Spinal cord (tissue), 10 donors: ENCODE measurements around the gene BBX. TPM values are rescaled to one million over a fixed set of nuclear protein-coding genes. Genes with fewer than 3 reads are reported as not detected.
A peak's percentile ranks its signal among the peaks of the same experiment; 100 is the strongest.

Experiments
- DNase-seq, 6 donors: peaks; one replicate each; pipeline versions ENCODE4 v3.0.0 to v3.0.0-alpha.2; 2013 to 2015; ENCODE audit warnings: low spot score in 6 of 6, low read depth in 4 of 6
- H3K27ac ChIP-seq: one replicate; pipeline ENCODE4 v1.5.1; 2013; ENCODE audit warnings: low read depth, low read length, control low read depth
- H3K27me3 ChIP-seq: one replicate; pipeline ENCODE4 v1.6.1; 2013; ENCODE audit warnings: low read length; ENCODE audit not compliant: control insufficient read depth, insufficient read depth
- H3K36me3 ChIP-seq: one replicate; pipeline ENCODE4 v1.6.1; 2013; ENCODE audit warnings: low read length; ENCODE audit not compliant: control insufficient read depth, insufficient read depth
- H3K4me1 ChIP-seq: one replicate; pipeline ENCODE4 v1.6.1; 2013; ENCODE audit warnings: low read length; ENCODE audit not compliant: control insufficient read depth, insufficient read depth
- H3K4me3 ChIP-seq: one replicate; pipeline ENCODE4 v1.5.1; 2013; ENCODE audit warnings: low read depth, low read length, control low read depth
- H3K9me3 ChIP-seq: one replicate; pipeline ENCODE4 v1.6.1; 2013; ENCODE audit warnings: low read length; ENCODE audit not compliant: control insufficient read depth, insufficient read depth
- WGBS: methylation state at CpG from one replicate; pipeline ENCODE4 v1.1.5; 2013; ENCODE audit warnings: missing lambda C conversion rate; ENCODE audit not compliant: insufficient coverage; 5-methylcytosine and 5-hydroxymethylcytosine counted together
- polyA plus RNA-seq, 2 donors: library from polyadenylated mRNA; unstranded; fragments of 120-200 nt; gene quantifications; one replicate each; pipeline ENCODE4 v1.2.1, GENCODE V29; 2013; ENCODE audit not compliant: insufficient read length in 2 of 2
- total RNA-seq, 2 donors: library from RNA; depleted of rRNA in 1 of 2; stranded (reverse); fragments of 120-200 nt in 1 of 2; fragments of >200 nt in 1 of 2; gene quantifications; one replicate each; pipeline versions ENCODE4 v1.2.3 to v1.2.4, GENCODE V29; 2013 to 2014
- donor health status: healthy.

Gene BBX
- total and polyA plus RNA-seq, 4 donors: 20.6 to 72.0 (median 49.1) TPM

DNA sequence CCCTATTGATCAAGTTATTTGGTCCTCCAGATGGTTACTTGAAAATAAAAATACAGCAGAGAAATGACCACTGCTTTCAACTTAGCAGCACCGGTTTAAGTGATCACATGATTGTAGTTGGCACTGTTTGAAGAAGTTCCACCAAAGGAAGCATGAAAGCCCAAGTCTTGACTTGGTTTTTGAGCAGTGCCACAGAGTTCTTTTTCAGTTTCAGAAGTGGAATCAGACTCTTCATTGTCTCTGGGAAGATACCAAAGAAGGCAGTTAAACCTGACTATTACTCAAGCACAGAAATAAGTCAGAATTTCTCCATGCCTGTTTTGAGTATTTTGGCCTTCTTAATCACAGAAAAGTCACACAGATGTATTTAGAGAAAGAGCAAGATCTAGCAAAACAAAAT is 66.7 kb downstream of the BBX start:
- 70% methylated on average over 1 of the region's 1 CpG for WGBS
- no peaks in the 10 kb centered on the region for H3K4me1 ChIP-seq

DNA sequence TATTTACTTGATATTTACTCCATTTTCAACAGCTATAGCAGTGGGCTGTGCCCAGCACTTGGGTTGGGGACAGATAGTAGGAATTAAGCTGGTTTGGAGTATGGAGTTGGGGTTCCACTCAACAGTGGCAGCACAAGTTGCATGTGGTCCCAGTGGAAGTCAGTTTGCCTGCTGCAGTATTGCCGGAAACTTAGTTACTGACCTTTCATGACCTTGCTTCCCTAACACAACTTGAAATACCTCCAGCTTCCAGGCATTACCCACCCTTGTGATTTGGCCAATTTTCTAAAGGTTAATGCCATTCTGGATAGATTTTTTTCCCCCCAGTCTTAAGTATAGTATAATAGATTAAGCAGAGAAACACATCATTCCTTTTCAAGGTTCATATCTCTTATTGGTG is 68.0 kb downstream of the BBX start:
- no peak overlapping the region for H3K4me3 ChIP-seq
- no peaks in the 10 kb centered on the region for H3K9me3 ChIP-seq
- H3K27me3 ChIP-seq: no peaks in the 10 kb centered on the region
- H3K4me1 ChIP-seq: no peaks in the 10 kb centered on the region
- DNase-seq: no peak
- 100% methylated on average over 1 of the region's 1 CpG for WGBS
- H3K36me3 ChIP-seq: no peaks in the 10 kb centered on the region
- no peak overlapping the region for H3K27ac ChIP-seq

More for the DNA sequence above, 66.7 kb downstream of the BBX start:
- no peak overlapping the region for H3K27ac ChIP-seq
- no peak overlapping the region for H3K4me3 ChIP-seq
- H3K27me3 ChIP-seq: no peaks in the 10 kb centered on the region
- H3K36me3 ChIP-seq: no peaks in the 10 kb centered on the region
- H3K9me3 ChIP-seq: no peaks in the 10 kb centered on the region
- no peak for DNase-seq

DNA sequence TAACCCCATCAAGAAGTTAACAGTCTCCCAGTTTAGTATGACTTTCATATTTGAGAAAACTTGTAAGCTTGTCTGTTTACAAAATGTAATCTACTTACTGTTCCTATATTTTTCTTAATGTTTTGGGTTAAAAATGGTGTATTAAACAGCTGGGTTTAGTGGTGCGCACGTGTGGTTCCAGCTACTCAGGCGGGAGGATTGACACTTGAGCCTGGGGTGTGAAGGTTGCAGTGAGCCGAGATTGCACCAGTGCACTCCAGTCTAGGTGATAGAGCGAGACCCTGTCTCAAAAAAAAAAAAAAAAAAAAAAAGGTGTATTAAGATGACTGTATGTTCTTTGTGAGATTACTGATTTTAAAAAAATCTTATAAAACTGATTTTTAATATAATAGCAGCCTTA is 69.3 kb downstream of the BBX start:
- no peaks in the 10 kb centered on the region for H3K36me3 ChIP-seq
- H3K27ac ChIP-seq: no peak overlapping the region
- no peaks in the 10 kb centered on the region for H3K4me1 ChIP-seq
- no peak for DNase-seq
- no peaks in the 10 kb centered on the region for H3K9me3 ChIP-seq
- H3K27me3 ChIP-seq: no peaks in the 10 kb centered on the region
- no peak overlapping the region for H3K4me3 ChIP-seq
- WGBS: 98% methylated on average over 4 of the region's 5 CpGs

DNA sequence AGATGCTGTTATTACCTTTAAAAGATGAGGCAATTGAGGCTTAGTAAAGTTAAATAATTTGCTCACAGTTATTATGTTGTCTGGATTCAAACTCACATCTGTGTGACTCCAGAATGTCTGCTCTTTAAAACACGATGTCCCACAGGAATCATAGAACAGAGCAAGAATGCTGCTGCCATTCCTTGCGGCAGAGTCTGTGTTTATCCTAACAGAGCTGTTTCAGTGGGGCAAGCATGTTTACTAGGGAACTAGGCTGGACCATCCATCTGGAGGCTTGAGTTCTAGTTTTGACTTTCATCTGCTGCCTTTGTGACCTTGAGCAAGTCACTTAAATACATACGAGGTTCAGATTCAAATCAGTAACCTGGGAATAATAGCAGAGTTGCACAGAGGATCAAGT is 72.1 kb downstream of the BBX start:
- Histone ChIP-seq H3K4me1 (peaks cover 6% of the 10 kb centered on the region), H3K4me3 (no peak overlapping the region), H3K9me3 (no peaks in the 10 kb centered on the region), H3K27ac (no peak overlapping the region), H3K36me3 (no peaks in the 10 kb centered on the region), H3K27me3 (no peaks in the 10 kb centered on the region)
- WGBS: 88% methylated on average over 2 of the region's 3 CpGs
- DNase-seq: no peak

DNA sequence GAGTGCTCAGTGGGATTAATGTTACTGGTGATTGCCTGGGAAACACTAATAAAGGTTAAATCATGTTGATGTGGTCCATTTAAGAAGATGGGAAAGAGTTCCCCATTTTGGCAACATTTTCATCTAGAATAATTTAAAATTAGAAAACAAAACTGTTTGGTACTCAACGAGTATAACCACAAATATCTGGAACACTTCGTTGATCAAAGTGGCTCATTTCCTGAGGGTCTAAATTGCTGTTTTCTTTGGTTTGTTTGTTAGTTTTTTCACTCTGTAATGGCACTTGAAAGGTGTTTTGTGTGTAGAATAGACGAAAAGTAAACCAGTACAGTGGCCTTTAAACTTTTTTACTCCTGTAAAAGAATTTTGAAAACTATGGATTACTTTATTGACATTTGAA is 73.9 kb downstream of the BBX start:
- DNase-seq: peak in 1 of 6 donors; percentile 32
- H3K27me3 ChIP-seq: no peaks in the 10 kb centered on the region
- H3K4me1 ChIP-seq: peaks cover 6% of the 10 kb centered on the region
- no peaks in the 10 kb centered on the region for H3K36me3 ChIP-seq
- H3K9me3 ChIP-seq: peaks cover under 1% of the 10 kb centered on the region
- no peak overlapping the region for H3K27ac ChIP-seq
- no CpG with 5 or more reads among the region's 3 CpGs for WGBS
- no peak overlapping the region for H3K4me3 ChIP-seq

DNA sequence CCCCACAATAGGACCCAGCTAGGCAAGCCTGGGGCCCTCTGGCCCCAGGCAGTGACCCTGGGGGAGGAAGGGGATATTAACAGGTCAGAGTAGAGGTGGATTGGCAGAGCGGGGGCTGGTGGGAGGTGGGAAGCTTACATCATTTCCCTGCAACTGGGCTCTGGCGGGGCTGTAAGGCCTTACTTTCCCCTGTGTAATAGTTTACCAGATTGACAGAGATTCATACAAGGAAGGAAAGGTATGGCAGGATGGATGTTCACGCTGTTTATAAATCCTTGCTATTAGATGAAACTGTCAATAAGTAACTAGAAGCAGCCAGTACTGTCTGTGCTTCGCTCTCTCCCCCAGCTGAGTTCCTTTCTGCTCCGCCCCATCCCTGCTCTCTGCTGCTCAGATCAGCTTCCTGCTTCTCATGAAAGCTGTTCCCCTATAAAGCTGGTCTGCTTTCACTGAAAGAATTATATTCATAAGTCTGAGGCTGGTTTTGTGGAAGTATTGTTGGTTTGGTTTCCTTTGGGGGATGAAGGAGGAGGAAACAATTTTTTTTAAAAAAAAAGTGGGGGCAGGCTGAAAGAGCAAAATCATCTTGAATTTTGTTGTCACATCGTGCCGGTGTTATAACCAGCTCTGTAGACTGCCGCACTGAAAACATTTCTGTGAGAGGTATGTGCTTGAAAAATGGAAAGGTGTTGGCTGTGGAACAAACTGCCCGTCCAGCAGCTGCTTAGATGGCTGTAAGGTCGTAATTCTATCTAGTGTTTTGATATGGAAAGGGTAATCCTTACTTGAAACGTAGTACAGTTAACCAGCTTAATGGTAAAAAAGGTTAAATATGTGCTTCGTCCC is 76.4 kb downstream of the BBX start:
- Histone ChIP-seq H3K27me3 (no peaks in the 10 kb centered on the region), H3K36me3 (no peaks in the 10 kb centered on the region), H3K9me3 (peaks cover 3% of the 10 kb centered on the region), H3K27ac (peak overlapping the region; percentile 72), H3K4me3 (peak overlapping the region; percentile 30), H3K4me1 (peaks cover 6% of the 10 kb centered on the region)
- WGBS: 31% methylated on average over 7 of the region's 12 CpGs
- DNase-seq: peak in 3 of 6 donors; percentile 22 to 73 (median 50)

DNA sequence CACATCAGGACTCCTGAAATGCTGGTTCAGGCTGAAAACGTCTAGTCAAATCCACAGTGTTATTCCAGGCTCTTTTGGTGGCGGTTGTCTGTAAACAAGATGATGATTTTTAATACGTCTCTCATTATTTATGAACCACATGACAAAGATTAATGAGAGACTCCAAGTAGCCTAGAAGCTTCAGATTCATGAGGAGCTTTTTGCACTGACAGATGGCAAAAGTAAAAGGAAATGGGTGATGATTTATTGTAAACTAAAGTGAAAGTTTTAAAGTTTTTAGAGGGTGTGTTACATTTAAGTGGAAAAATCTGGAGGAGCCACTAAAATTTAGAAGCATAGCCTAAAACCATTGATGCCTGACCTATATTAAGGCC is 77.0 kb downstream of the BBX start:
- no peaks in the 10 kb centered on the region for H3K36me3 ChIP-seq
- whole genome bisulfite sequencing: no CpG with 5 or more reads among the region's 3 CpGs
- H3K27me3 ChIP-seq: no peaks in the 10 kb centered on the region
- H3K27ac ChIP-seq: peak overlapping the region; percentile 72
- peaks cover 3% of the 10 kb centered on the region for H3K9me3 ChIP-seq
- DNase-seq: peak in 1 of 6 donors; percentile 5
- peak overlapping the region; percentile 30 for H3K4me3 ChIP-seq
- H3K4me1 ChIP-seq: peaks cover 6% of the 10 kb centered on the region

DNA sequence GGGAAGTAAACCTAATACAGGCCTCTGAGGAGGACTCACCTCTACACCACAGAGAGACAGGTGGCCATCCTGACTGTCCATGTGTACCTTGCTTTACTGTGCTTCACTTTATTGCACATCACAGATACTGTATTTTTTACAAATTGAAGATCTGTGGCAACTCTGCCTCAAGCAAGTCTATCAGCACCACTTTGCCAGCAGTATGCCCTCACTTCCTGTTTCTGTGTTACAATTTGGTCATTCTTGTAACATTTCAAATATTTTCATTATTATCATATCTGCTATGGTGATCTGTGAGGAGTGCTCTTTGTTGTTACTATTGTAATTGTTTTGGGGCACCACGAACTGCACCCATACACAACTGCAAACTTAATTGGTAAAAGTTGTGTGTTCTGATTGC is 78.0 kb downstream of the BBX start:
- DNase-seq: no peak
- Histone ChIP-seq H3K4me3 (no peak overlapping the region), H3K27me3 (no peaks in the 10 kb centered on the region), H3K4me1 (peaks cover 6% of the 10 kb centered on the region), H3K9me3 (peaks cover 3% of the 10 kb centered on the region), H3K27ac (no peak overlapping the region), H3K36me3 (no peaks in the 10 kb centered on the region)
- no CpG with 5 or more reads among the region's 1 CpG for WGBS

DNA sequence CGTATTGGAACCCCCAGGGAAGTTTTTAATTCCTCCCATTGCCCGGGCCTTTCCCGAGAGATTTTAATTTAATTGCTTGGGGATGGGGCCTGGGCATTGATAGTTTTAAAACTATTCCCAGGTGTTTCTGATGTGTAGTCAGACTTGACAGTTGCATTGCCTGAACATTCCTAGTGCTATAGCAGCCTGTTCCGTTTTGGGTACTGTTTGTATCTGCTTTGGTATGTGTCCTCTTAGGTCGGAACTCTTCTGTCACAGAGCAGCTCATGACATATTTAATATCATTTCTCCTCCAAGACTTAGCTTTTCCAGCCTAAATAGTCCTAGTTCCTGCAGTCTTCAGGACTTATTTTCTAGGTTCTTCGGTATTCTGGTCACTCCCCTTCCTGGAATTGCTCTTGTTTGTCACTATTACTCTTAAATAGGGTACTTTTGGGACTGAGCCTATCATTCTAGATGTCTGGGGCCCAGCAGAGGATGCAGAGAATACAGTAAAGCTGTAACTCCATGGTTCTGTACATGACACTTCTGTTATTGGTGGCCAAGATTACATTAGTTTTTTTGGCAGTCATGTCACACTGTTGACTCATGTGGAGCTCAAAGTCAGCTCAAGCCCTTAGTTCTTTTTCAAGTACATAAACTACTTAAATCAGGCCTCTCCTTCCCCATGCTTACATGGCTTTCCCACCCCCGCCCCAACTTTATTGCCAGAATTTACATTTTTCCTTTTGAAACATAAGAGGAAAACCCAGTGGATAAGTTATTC is 81.5 kb downstream of the BBX start:
- Histone ChIP-seq H3K4me1 (no peaks in the 10 kb centered on the region), H3K27ac (no peak overlapping the region), H3K4me3 (no peak overlapping the region), H3K9me3 (peaks cover 3% of the 10 kb centered on the region), H3K27me3 (no peaks in the 10 kb centered on the region), H3K36me3 (no peaks in the 10 kb centered on the region)
- 95% methylated on average over 2 of the region's 7 CpGs for WGBS
- DNase-seq: no peak
